Middle frontal gyrus (tissue), 1 donor: ENCODE measurements around the gene LIMK1.
"Not testable (repeated sequence)": the region's sequence is repeated elsewhere in the genome, so short reads cannot be mapped to it uniquely, and the experiment has no call there.

Source experiments
- DNase-seq: peaks from one replicate; pipeline ENCODE4 v3.0.0-alpha.2; 2015; ENCODE audit warnings: low spot score; ENCODE audit errors: extremely low spot score

The LIMK1 gene

GRCh38 chr7:74121401-74122249 lies 38.0 kb downstream of the LIMK1 start:
- DNase-seq: no peak

DNA sequence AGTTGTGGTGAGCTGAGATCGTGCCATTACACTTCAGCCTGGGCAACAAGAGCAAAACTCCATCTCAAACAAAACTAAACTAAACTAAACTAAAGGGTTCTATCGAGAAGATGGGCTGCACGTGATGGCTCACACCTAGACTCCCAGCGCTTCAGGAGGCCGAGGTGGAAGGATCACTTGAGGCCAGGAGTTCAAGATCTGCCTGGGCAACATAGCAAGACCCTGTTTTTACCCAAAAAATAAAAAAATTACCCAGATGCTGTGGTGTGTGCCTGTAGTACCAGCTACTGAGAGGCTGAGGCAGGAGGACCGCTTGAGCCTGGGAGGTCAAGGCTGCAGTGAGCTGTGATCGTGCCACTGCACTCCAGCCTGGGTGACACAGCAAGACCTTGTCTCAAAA lies 40.3 kb downstream of the LIMK1 start:
- DNase-seq: not testable (repeated sequence)

- DNase-seq: no peak
These were observed 42.7 kb downstream of the LIMK1 start for GRCh38 chr7:74126220-74126880.

GRCh38 chr7:74129887-74130286 lies 46.3 kb downstream of the LIMK1 start:
- DNase-seq: no peak

GRCh38 chr7:74130518-74130917 lies 46.9 kb downstream of the LIMK1 start:
- DNase-seq: no peak

GRCh38 chr7:74134117-74134620 lies 50.6 kb downstream of the LIMK1 start:
- no peak for DNase-seq

DNA sequence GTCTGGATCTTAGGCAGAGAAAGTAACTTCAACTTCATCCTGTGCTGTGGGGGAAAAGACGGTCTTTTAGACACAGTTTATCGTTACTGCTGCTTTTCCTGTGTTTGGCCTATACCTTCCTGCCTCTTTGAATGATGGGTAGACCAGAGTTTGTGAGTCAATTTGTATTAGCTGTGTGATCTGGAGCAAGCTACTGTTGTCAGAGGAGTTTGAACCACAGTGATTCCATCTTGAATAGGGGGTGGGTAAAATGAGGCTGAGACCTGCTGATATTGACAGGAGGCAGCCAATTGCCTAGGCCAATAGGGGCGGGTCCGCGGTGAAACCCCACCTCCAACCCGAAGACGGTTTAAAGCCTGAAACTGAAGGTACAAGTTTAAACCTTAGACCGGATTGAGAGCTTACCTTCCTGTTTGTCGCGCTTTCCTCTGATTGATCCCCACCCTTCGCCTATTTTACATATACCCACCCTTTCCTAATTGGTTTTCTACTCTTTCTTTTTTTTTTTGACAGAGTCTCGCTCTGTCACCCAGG lies 54.8 kb downstream of the LIMK1 start:
- DNase-seq: no peak

DNA sequence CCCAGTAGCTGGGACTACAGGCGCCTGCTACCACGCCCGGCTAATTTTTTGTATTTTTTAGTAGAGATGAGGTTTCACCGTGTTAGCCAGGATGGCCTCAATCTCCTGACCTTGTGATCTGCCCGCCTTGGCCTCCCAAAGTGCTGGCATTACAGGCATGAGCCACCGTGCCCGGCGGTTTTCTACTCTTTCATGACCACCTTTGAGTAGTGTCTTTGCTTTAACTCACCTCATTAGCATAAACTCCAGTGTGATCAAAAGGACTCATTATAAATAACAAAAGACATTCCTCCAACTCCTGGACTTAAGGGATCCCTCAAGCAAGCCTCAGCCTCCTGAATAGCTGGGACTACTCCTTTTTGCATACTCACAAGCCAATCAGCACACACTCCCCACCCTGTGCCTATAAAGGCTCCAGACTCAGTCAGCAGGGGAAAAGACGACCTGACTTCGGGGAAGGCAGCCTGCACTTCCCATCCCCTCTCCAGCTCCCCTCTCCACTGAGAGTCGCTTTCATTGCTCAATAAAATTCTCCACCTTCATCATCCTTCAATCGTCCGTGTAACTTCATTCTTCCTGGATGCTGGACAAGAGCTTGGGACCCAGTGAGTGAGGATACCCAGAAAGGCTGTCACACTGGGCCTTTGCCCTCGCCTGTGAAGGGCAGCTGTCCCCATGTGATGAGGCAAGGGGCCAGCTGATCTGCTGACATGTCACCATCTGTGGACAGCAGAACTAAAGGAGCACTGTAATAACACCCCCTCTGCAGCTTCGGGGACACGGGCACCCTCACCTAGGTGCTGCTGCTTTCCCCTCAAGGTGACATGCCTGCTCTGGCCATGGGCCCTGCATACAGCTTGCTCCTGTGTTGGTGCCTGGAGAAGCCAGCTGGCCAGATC lies 55.6 kb downstream of the LIMK1 start:
- DNase-seq: no peak

GRCh38 chr7:74141705-74142104 lies 58.1 kb downstream of the LIMK1 start:
- DNase-seq: no peak

DNA sequence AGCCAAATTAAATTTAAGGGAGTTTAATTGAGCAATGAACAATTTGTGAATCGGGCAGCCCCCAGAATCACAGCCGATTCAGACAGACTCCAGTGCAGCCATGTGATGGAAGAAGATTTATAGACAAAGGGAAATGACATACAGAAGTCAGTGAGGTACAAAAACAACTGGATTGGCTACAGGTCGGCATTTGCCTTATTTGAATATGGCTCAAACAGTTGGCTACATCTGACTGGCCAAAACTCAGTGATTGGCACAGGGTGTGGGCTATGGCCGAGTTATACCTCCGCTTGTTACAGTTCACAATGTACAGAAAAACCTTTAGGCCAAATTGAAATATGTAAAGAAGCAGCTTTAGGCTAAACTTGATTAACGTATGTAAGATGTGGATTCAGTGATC lies 59.8 kb downstream of the LIMK1 start:
- no peak for DNase-seq

- DNase-seq: no peak
These were observed 64.9 kb downstream of the LIMK1 start for GRCh38 chr7:74148491-74148890.

DNA sequence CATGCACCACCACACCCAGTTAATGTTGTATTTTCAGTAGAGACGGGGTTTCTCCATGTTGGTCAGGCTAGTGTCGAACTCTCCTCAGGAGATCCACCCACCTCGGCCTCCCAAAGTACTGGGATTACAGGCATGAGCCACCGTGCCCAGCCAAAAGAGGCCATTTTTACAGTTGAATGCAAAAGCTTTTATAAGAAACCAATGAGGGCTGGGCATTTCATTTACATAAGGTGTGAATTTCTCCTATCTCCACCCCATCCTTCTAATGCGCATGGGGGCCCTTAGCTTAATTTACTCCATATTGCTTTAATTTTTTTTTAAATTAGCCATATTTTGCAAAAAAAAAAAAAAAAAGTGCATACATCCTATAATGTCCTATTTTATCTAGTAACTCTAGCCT lies 65.5 kb downstream of the LIMK1 start:
- no peak for DNase-seq

DNA sequence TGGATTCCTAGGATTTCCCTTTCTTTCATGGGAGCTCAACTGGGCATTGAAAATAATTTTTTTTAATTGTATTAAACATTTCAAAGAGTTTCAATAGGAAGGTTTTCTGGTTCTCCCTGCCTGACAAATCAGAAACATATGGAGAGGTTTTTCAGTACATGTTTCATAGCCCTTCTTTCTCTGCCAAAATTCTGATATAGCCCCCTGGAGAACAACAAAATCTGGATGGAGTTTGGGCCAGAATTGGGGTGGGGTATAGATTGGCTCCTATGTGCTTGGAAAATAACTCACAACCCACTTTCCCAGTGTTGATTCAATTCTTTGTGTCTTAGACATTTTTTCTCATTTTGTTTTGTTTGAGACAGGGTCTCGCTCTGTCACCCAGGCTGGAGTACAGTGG lies 66.0 kb downstream of the LIMK1 start:
- DNase-seq: no peak

DNA sequence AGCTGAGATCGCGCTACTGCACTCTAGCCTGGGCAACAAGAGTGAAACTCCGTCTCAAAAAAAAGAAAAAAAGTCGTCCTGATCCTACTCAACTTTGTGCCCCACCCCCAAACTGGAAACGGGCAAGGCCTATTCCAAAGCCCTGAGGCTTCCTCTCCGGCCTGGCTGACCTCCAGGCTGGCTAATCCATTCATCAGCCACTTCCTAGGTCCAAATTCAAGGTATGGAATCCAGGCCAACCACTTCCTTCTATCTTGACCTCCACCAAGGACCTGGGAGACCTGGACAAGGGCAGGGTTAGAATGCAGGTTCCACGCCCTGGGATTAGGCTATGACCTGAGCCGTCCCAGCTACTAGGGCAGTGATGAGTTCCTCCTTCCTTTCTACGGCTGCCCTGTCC lies 70.1 kb downstream of the LIMK1 start:
- no peak for DNase-seq

DNA sequence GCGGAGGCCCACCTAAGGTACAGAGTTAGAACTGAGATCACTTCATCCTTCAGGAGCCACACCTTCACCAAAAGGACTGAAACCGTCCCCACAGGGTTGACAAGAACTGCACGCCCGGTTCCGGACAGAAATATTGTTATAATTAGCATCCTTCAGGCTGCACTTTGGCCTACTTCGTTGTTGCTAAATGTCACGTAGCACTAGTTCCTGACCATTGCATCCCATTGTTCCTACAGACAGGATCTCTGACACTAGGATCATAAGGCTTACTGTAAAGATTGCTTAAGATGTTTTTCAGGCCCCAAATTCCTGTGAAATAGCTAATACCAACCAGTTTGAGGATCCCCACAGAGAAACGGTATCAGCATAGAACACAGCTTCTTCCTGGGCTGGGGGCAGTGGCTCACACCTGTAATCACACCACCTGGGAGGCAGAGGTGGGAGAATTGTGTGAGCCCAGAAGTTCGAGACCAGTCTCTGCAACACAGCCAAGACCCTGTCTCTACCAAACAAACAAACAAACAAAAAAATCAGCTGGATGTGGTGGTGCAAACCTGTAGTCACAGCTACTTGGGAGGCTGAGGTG lies 72.3 kb downstream of the LIMK1 start:
- DNase-seq: no peak

DNA sequence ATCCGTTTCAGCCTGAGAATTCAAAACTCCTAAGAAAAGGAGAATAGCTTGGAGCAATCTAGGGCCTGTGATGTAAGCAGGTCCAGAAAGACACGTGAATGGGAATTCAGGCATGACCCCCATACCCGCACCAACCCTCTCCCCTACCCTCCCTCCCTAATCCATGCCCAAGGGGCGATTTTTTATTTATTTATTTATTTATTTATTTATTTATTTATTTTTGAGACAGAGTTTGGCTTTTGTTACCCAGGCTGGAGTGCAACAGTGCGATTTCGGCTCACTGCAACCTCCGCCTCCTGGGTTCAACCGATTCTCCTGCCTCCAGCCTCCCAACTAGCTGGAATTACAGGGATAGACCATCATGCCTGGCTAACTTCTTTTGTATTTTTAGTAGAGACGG lies 74.0 kb downstream of the LIMK1 start:
- DNase-seq: no peak

- no peak for DNase-seq
These were observed 81.4 kb downstream of the LIMK1 start for GRCh38 chr7:74164985-74165456.

- DNase-seq: no peak
These were observed 82.4 kb downstream of the LIMK1 start for GRCh38 chr7:74165867-74166593.

DNA sequence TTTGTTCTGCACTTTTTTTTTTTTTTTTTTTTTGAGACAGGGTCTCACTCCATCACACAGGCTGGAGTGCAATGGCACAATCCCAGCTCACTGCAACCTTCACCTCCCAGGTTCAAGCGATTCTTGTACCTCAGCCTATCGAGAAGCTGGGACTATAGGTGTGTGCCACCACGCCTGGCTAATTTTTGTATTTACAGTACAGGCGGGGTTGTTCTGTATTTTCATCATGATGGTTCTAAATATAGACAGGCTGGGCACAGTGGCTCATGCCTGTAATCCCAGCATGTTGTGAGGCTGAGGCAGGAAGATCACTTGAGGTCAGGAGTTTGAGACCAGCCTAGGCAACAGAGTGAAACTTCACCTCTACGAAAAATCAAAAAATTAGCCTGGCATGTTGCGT lies 83.7 kb downstream of the LIMK1 start:
- not testable (repeated sequence) for DNase-seq
